Immature natural killer cell (primary cell): Measurements from ENCODE around the gene CD79A. TPM values are rescaled to one million over a fixed set of nuclear protein-coding genes. Genes with fewer than 3 reads are reported as not detected.

Experiments used
- DNase-seq, 3 donors: peaks; one replicate each; pipeline ENCODE4 v3.0.0; 2022; ENCODE audit warnings: mixed read lengths in 1 of 3
- H3K27ac Mint-ChIP-seq, 6 donors: one replicate each; pipeline ENCODE4 v1.8.0; 2020; ENCODE audit warnings: mixed read lengths in 6 of 6, mild to moderate bottlenecking in 5 of 6, inconsistent platforms in 4 of 6, moderate library complexity in 3 of 6
- H3K27me3 Mint-ChIP-seq, 3 donors: one replicate each; pipeline ENCODE4 v1.8.0; 2020 to 2021; ENCODE audit warnings: low read depth in 3 of 3, mild to moderate bottlenecking in 3 of 3, mixed read lengths in 3 of 3, moderate library complexity in 3 of 3, inconsistent platforms in 1 of 3
- H3K36me3 Mint-ChIP-seq, 3 donors: one replicate each; pipeline ENCODE4 v1.8.0; 2020; ENCODE audit warnings: mixed read lengths in 3 of 3, inconsistent platforms in 2 of 3, mild to moderate bottlenecking in 2 of 3
- H3K4me1 Mint-ChIP-seq, 2 donors: one replicate each; pipeline ENCODE4 v1.8.0; 2020; ENCODE audit warnings: inconsistent platforms in 2 of 2, mild to moderate bottlenecking in 2 of 2, mixed read lengths in 2 of 2, moderate library complexity in 1 of 2
- H3K4me3 Mint-ChIP-seq, 5 donors: one replicate each; pipeline ENCODE4 v1.8.0; 2020; ENCODE audit warnings: mild to moderate bottlenecking in 5 of 5, mixed read lengths in 5 of 5, inconsistent platforms in 3 of 5, moderate library complexity in 3 of 5
- H3K9me3 Mint-ChIP-seq, 6 donors: one replicate each; pipeline ENCODE4 v1.8.0; 2020; ENCODE audit warnings: mild to moderate bottlenecking in 6 of 6, mixed read lengths in 6 of 6, inconsistent platforms in 4 of 6, moderate library complexity in 3 of 6
- polyA plus RNA-seq, 3 donors: library from polyadenylated mRNA; unstranded; fragments of 300-500 nt; fragmentation: Illumina TruSeq; gene quantifications; one replicate each; pipeline ENCODE4 v1.2.3, GENCODE V29; 2021

The CD79A gene
- polyA plus RNA-seq, result 1 to 10 TPM; 4.1 to 8.3 (median 5.1) TPM

DNA sequence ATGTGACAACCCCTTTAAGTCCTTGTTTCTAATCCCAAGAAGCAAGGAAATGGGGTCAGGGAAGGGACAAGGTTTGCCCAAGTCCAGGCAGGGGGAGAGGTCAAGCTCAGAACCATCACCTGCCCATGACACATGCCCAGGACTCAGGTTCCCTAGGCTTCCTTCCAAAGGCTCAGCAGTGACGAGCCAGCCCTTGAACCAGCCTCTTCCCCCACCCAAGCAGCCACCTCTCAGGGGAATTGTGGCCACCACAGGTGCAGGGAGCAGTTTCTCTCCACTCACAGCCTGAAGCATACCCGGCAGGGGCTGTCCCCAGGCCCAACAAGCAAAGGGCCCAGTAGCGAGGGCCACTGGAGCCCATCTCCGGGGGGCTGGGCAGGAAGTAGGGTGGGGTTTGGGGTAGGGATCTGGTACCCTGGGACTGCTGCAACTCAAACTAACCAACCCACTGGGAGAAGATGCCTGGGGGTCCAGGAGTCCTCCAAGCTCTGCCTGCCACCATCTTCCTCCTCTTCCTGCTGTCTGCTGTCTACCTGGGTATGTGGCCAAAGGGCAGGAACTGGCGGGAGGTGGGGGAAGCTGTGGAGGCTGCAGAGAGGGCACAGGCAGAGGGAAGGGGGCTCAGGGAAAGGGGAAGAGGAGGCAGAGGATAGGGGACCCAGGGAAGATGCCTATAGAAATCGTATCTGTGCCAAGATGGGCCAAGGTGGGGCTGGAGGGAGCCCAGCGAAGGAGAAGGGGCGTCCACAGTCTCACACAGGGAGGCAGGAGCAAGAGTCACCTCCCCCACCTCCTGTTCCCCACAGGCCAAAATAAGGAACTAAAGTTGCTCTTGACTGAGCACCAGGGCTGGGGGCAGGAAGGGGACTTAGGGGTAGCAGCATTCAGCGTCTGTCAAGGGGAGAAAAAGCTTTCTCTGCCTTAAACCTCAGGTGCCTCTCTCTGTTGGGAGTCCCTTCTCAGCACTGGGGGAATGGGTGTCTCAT lies at the start of gene CD79A:
Gene CD79A (plus strand): TSS at position 433 of the 986 bp plus-strand sequence. CDS start 26 bp downstream, at position 459.
- Mint-ChIP-seq H3K4me1 (peaks cover 46 to 85% of the 10 kb centered on the region in 2 donors), H3K4me3 (peak within 1 kb of the TSS; percentile 49 to 87 (median 73)), H3K36me3 (no peaks in the 10 kb centered on the region), H3K27ac (peak within 1 kb of the TSS; percentile 98 to 100 (median 99)), H3K9me3 (no peaks in the 10 kb centered on the region), H3K27me3 (peaks cover 9 to 17% (median 9%) of the 10 kb centered on the region in 3 donors)
- no peak for DNase-seq

DNA sequence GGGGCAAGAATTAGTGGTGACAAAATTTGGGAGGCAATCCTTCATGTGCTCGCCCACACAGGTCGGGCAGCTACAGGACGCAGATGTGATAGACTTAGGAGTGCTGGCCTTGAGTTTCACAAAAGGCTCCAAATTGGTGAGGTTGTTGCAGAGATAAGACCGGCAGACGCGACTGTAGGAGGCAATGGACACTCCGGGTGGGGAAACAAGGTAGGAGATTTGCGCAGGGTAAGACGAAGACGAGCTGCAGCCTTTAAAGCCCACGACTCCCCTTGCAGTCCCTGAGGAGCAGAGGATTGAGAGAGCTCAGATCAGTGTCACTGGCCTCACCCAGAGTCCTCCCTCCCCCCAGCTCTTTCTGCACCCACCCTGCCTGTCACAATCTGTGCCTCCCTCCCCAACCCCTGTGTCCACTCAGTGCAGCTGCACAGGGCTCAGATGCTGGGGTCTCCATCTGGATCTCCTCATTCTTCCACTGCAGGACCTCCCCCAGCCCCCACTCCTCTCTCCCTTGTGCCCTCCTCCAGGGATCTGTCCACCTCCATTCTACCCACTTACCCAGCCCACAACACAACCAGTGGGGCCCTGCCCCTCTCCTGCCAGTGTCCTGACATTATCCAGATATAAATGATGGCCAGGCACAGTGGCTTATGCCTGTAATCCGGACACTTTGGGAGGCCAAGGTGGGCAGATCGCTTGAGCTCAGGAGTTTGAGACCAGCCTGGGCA lies 38.9 kb upstream of the CD79A start:
- Mint-ChIP-seq H3K9me3 (no peaks in the 10 kb centered on the region), H3K27me3 (peaks cover 3 to 12% (median 9%) of the 10 kb centered on the region in 3 donors)

GRCh38 chr19:41839211-41839610 lies 37.9 kb upstream of the CD79A start:
- Mint-ChIP-seq H3K4me3 (no peak overlapping the region), H3K4me1 (no peaks in the 10 kb centered on the region), H3K9me3 (no peaks in the 10 kb centered on the region), H3K27me3 (peaks cover 1 to 12% (median 7%) of the 10 kb centered on the region in 3 donors), H3K36me3 (no peaks in the 10 kb centered on the region), H3K27ac (no peak overlapping the region)
- no peak for DNase-seq

More for the DNA sequence above, 38.9 kb upstream of the CD79A start:
- no peaks in the 10 kb centered on the region for H3K36me3 Mint-ChIP-seq
- no peaks in the 10 kb centered on the region for H3K4me1 Mint-ChIP-seq
- no peak for DNase-seq
- H3K27ac Mint-ChIP-seq, result no peak overlapping the region
- no peak overlapping the region for H3K4me3 Mint-ChIP-seq

DNA sequence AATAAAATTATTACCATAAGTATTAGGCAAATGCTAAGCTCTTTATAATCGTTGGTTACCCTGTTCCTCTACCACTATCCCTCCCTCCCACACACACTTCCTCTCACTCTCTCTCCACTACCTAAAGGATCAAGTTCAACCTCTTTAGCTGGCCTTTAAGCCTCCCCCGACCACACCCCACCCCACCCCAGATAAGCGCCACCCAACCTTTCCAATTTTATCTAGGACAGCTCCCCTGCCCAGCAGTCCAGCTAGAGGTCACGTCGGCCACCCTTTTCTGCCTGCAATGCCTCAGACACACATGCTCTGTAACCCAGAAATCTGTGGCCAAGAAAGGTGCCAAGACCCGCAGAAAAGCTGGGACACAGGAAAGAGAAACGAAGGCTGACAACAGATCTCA lies 33.7 kb upstream of the CD79A start:
- Mint-ChIP-seq H3K9me3 (no peaks in the 10 kb centered on the region), H3K27ac (no peak overlapping the region), H3K4me1 (no peaks in the 10 kb centered on the region), H3K4me3 (no peak overlapping the region), H3K27me3 (peaks cover 2 to 10% (median 4%) of the 10 kb centered on the region in 3 donors), H3K36me3 (no peaks in the 10 kb centered on the region)
- DNase-seq, result no peak

GRCh38 chr19:41844601-41845000 lies 32.5 kb upstream of the CD79A start, which contains the start of gene LYPD4:
Gene LYPD4, minus strand, starts transcription at chr19:41844683. Its CDS starts 5,398 bp downstream, at chr19:41839285.
- Mint-ChIP-seq H3K9me3 (no peaks in the 10 kb centered on the region), H3K27me3 (peaks cover 2 to 4% (median 3%) of the 10 kb centered on the region in 3 donors), H3K27ac (peak within 1 kb of the TSS in 1 of 6 donors; percentile 34), H3K36me3 (no peaks in the 10 kb centered on the region), H3K4me3 (no peak within 1 kb of the TSS), H3K4me1 (no peaks in the 10 kb centered on the region)
- DNase-seq, result no peak

GRCh38 chr19:41845001-41845050 lies 32.3 kb upstream of the CD79A start, which contains the start of gene DMRTC2:
Gene DMRTC2, plus strand, starts transcription at chr19:41845042. Its CDS starts 2,387 bp downstream, at chr19:41847429.
- Mint-ChIP-seq H3K36me3 (no peaks in the 10 kb centered on the region), H3K27ac (peak within 1 kb of the TSS in 1 of 6 donors; percentile 34), H3K9me3 (no peaks in the 10 kb centered on the region), H3K4me3 (no peak within 1 kb of the TSS), H3K4me1 (no peaks in the 10 kb centered on the region), H3K27me3 (peaks cover 2 to 4% (median 3%) of the 10 kb centered on the region in 3 donors)
- DNase-seq, result no peak

DNA sequence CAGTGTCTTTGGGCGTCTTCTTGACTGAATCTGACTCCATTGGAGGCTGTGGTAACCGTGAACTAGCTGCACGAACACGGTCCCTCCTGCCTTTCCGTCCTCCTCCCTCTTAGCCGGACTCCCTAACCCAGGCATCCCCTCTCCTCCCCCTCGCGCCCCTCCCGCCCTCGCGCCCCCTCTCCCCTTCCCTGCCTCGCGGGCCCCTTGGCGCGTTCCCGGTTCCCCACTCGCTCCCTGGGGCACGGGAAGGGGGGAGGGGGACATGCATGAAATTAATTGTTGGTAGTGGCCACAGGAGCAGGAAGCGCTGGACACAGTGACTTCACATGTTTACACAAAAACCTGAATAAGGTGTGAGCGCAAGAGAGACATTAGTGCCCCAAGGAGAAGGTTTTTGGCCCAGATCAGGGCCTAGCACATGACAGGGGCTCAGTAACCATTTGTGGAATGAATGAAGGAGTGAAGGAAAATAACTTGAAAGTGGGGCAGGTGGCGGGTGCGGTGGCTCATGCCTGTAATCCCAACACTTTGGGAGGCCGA lies 32.0 kb upstream of the CD79A start:
- peaks cover 2 to 4% (median 3%) of the 10 kb centered on the region in 3 donors for H3K27me3 Mint-ChIP-seq
- no peaks in the 10 kb centered on the region for H3K4me1 Mint-ChIP-seq

DNA sequence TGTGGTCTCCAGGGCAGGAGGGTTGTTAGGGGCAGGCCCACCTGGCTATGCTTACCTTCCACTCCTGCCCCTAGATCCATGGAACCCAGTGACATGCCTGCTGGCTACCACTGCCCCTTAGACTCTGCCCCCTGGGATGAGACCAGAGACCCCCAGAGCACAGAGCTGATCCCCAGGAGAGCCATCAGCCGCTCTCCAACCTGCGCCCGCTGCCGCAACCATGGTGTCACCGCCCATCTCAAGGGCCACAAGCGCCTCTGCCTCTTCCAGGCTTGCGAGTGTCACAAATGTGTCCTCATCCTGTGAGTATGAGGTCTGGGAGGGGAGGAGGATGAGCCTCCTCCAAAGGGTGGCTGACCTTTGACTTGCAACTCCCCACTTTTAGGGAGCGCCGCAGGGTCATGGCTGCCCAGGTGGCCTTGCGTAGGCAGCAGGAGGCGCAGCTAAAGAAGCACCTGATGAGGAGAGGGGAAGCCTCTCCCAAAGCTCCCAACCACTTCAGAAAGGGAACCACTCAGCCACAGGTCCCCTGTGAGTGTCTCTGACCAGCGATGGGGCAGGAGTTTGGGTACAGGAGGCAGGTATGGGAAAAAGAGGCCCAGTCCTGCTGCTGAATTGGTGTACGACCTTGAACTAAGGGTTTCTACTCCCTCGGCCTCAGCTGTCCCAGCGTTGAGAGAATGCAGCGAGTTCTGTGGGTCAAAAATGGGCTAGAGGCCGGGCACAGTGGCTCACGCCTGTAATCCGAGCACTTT lies 29.6 kb upstream of the CD79A start:
- no peak for DNase-seq
- H3K36me3 Mint-ChIP-seq, result no peaks in the 10 kb centered on the region
- no peaks in the 10 kb centered on the region for H3K4me1 Mint-ChIP-seq
- no peak overlapping the region for H3K4me3 Mint-ChIP-seq
- peaks cover 1 to 4% (median 3%) of the 10 kb centered on the region in 3 donors for H3K27me3 Mint-ChIP-seq
- H3K27ac Mint-ChIP-seq, result no peak overlapping the region
- H3K9me3 Mint-ChIP-seq, result no peaks in the 10 kb centered on the region

More for the DNA sequence above, 32.0 kb upstream of the CD79A start:
- no peaks in the 10 kb centered on the region for H3K36me3 Mint-ChIP-seq
- H3K27ac Mint-ChIP-seq, result no peak overlapping the region
- no peak for DNase-seq
- no peak overlapping the region for H3K4me3 Mint-ChIP-seq
- H3K9me3 Mint-ChIP-seq, result no peaks in the 10 kb centered on the region

DNA sequence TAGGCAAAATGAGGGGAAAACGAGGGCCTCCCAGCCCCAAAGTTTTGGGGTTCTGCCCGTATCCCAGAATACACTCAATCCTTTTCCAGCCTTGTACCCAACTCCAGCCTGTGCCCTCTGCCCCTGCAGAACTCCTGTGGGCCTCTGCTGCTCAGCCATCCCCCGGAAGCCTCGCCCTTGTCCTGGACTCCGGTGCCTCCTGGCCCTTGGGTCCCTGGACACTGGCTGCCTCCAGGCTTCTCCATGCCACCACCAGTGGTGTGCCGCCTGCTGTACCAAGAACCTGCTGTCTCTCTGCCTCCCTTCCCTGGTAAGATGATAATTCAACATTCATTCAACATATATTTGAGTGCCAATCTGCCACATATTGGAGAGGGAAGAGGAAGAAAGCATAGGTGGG lies 28.4 kb upstream of the CD79A start:
- Mint-ChIP-seq H3K36me3 (no peaks in the 10 kb centered on the region), H3K27me3 (peaks cover 1 to 4% (median 3%) of the 10 kb centered on the region in 3 donors), H3K4me3 (no peak overlapping the region), H3K4me1 (no peaks in the 10 kb centered on the region), H3K27ac (no peak overlapping the region), H3K9me3 (no peaks in the 10 kb centered on the region)
- DNase-seq, result no peak

DNA sequence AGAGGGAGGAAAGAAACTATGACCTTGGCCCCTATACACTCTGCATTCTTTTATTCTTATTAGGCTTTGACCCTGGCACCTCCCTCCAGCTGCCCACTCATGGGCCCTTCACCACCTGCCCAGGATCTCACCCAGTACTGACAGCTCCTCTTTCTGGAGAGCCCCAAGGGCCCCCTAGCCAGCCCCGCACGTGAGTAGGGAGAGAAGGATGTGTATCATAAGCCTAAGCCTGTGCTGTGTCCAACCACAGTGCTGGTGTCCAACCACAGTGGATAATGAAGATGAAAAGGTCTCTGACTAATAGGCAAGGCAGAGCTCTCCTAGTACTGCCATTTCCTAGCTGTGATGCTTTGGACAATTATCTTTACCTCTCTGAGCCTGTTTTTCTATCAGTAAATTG lies 28.0 kb upstream of the CD79A start:
- H3K9me3 Mint-ChIP-seq, result no peaks in the 10 kb centered on the region
- peaks cover 1 to 4% (median 3%) of the 10 kb centered on the region in 3 donors for H3K27me3 Mint-ChIP-seq
- no peaks in the 10 kb centered on the region for H3K4me1 Mint-ChIP-seq
- H3K27ac Mint-ChIP-seq, result no peak overlapping the region
- no peaks in the 10 kb centered on the region for H3K36me3 Mint-ChIP-seq
- H3K4me3 Mint-ChIP-seq, result no peak overlapping the region
- no peak for DNase-seq

DNA sequence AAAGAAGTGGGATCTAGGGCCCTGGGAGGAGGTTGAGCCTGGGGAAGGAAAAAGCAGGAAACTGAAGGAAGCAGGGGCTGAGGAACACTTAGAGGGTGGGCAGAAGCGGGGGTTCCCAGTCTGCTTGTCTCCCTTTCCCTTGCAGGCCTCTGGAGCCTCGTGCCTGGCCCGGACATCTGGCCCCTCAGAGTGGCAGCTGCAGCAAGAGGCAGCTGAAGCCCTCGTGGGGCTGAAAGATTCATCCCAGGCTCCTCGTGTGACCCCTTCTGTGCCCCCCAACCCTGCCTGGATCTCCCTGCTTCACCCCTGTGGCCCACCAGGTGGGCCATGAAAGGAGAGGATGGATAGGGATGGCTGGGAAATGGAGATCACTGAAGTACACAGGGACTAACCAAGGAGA lies 26.7 kb upstream of the CD79A start:
- no peak for DNase-seq
- peaks cover 1 to 6% (median 6%) of the 10 kb centered on the region in 3 donors for H3K27me3 Mint-ChIP-seq

GRCh38 chr19:41851456-41851855 lies 25.6 kb upstream of the CD79A start:
- no peak overlapping the region for H3K4me3 Mint-ChIP-seq
- DNase-seq, result no peak
- no peak overlapping the region for H3K27ac Mint-ChIP-seq
- H3K27me3 Mint-ChIP-seq, result peaks cover 1 to 4% (median 3%) of the 10 kb centered on the region in 3 donors
- H3K36me3 Mint-ChIP-seq, result no peaks in the 10 kb centered on the region
- H3K4me1 Mint-ChIP-seq, result no peaks in the 10 kb centered on the region
- H3K9me3 Mint-ChIP-seq, result no peaks in the 10 kb centered on the region

More for the DNA sequence above, 26.7 kb upstream of the CD79A start:
- Mint-ChIP-seq H3K36me3 (no peaks in the 10 kb centered on the region), H3K4me3 (no peak overlapping the region), H3K9me3 (no peaks in the 10 kb centered on the region), H3K4me1 (no peaks in the 10 kb centered on the region), H3K27ac (no peak overlapping the region)

- H3K9me3 Mint-ChIP-seq, result no peaks in the 10 kb centered on the region
Measured at GRCh38 chr19:41853344-41853743, 23.7 kb upstream of the CD79A start.

More at GRCh38 chr19:41853344-41853743, 23.7 kb upstream of the CD79A start:
- Mint-ChIP-seq H3K4me3 (no peak overlapping the region), H3K27me3 (peaks cover 1 to 3% (median 3%) of the 10 kb centered on the region in 3 donors), H3K27ac (no peak overlapping the region), H3K4me1 (no peaks in the 10 kb centered on the region), H3K36me3 (no peaks in the 10 kb centered on the region)
- no peak for DNase-seq
